ENCODE data around the gene CLEC3B. TPM values are rescaled to one million over a fixed set of nuclear protein-coding genes. Genes with fewer than 3 reads are reported as not detected.

Gene CLEC3B
- total RNA-seq, 4 donors from 2014 or later: 20.4 to 127 (median 77.6) TPM

DNA sequence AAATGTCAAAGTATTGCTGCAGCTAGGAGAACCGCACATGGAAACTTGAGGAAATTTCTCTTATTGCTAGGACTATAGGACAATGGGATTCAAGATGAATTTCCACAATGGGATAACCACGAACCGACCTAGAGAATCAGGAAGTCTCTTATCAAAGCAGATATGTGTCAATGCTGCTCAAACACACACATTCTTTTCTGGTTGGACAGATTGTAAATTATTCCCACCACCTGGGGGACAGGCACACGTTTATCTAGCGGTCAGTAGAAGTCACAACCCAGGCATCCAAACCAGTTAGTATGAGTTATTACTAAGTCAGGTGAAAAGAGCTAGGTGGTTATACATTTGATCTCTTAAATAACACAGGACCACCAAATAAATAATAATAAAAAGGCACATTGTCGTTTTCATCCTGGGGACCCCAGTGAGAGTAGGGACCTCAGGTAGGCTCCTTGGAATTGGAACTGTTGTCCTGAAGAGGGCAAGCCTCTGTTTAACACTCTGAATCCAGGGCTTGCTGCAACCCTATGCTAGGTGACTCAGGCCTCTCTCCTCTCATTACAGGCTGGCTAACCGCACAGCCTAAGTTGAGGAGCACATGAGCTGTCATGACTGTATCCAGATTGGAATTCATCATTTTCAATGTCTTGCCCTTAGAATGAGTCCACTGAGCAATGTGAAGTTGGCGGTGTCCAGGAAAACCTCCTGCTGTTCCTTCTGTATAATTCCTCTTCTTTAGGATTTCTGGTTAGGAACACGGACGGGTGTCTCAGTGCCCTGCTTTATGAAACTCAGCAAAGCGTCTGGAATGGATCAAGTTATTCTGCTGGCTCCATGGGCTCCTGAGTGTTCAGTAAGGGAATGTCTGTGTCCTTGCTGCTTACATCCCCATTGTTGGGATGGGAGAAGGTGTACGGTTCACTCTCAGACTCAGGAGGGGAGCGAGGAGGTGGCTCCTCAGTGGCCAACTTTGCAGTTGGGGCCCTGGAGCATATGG, 59.0 kb downstream of the CLEC3B start:
- no peak overlapping the region for H3K4me3 ChIP-seq
- H3K27ac ChIP-seq: no peak overlapping the region
- TF ChIP-seq POLR2A (IDR thresholded peaks at IDR 0.05) (no peak), POLR2AphosphoS5 (IDR thresholded peaks at IDR 0.05) (no peak), EP300 (IDR thresholded peaks at IDR 0.05) (no peak)
- TF ChIP-seq, protein P1, sequence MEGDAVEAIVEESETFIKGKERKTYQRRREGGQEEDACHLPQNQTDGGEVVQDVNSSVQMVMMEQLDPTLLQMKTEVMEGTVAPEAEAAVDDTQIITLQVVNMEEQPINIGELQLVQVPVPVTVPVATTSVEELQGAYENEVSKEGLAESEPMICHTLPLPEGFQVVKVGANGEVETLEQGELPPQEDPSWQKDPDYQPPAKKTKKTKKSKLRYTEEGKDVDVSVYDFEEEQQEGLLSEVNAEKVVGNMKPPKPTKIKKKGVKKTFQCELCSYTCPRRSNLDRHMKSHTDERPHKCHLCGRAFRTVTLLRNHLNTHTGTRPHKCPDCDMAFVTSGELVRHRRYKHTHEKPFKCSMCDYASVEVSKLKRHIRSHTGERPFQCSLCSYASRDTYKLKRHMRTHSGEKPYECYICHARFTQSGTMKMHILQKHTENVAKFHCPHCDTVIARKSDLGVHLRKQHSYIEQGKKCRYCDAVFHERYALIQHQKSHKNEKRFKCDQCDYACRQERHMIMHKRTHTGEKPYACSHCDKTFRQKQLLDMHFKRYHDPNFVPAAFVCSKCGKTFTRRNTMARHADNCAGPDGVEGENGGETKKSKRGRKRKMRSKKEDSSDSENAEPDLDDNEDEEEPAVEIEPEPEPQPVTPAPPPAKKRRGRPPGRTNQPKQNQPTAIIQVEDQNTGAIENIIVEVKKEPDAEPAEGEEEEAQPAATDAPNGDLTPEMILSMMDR (IDR thresholded peaks at IDR 0.05): no peak
- H3K9me3 ChIP-seq: no peaks in the 10 kb centered on the region
- H3K27me3 ChIP-seq: no peaks in the 10 kb centered on the region
- 63 to 66% methylated on average over 8 to 9 of the region's 13 CpGs for WGBS, 2 donors (ENCODE audit: low coverage in 1 of 2)
- peaks cover 0 to 5% (median 0%) of the 10 kb centered on the region in 3 donors for H3K4me1 ChIP-seq
- no peak for ATAC-seq
- no peaks in the 10 kb centered on the region for H3K36me3 ChIP-seq

Small RNAs within 50 kb of the gene (small RNA-seq; reads per million reads assigned to genes)
- 0 reads per million in 4 donors for gene RNU5B-3P

Other genes with a start within 250 kb of the CLEC3B start
- gene TMEM42, start 164.4 kb upstream of the CLEC3B start, total RNA-seq: 10 to 100 TPM in 2 of 4 donors, 1 to 10 TPM in 2; 7.0 to 14.9 (median 9.0) TPM
- gene TGM4, start 151.7 kb upstream of the CLEC3B start, total RNA-seq: not detected
- 10 to 100 TPM; 66.6 to 91.2 (median 78.5) TPM for gene ZDHHC3, start 50.1 kb upstream of the CLEC3B start, total RNA-seq
- gene EXOSC7, start 50.1 kb upstream of the CLEC3B start, total RNA-seq: 10 to 100 TPM; 40.6 to 52.8 (median 46.0) TPM
- 1 to 10 TPM; 2.5 to 4.9 (median 4.2) TPM for gene CDCP1, start 120.1 kb downstream of the CLEC3B start, total RNA-seq
- 1 to 10 TPM; 3.1 to 8.5 (median 5.3) TPM for gene TMEM158, start 200.0 kb downstream of the CLEC3B start, total RNA-seq